Articular chondrocyte of knee joint (primary cell): ENCODE measurements around the gene WDR12. TPM values are rescaled to one million over a fixed set of nuclear protein-coding genes. Genes with fewer than 3 reads are reported as not detected.

ENCODE experiments used
- total RNA-seq: library from RNA; depleted of rRNA; stranded (reverse); fragments of >200 nt; gene quantifications from 2 replicates; pipeline ENCODE4 v1.2.3, GENCODE V29; 2012

The WDR12 gene
- 19.6 and 26.9 TPM in 2 replicates for total RNA-seq

DNA sequence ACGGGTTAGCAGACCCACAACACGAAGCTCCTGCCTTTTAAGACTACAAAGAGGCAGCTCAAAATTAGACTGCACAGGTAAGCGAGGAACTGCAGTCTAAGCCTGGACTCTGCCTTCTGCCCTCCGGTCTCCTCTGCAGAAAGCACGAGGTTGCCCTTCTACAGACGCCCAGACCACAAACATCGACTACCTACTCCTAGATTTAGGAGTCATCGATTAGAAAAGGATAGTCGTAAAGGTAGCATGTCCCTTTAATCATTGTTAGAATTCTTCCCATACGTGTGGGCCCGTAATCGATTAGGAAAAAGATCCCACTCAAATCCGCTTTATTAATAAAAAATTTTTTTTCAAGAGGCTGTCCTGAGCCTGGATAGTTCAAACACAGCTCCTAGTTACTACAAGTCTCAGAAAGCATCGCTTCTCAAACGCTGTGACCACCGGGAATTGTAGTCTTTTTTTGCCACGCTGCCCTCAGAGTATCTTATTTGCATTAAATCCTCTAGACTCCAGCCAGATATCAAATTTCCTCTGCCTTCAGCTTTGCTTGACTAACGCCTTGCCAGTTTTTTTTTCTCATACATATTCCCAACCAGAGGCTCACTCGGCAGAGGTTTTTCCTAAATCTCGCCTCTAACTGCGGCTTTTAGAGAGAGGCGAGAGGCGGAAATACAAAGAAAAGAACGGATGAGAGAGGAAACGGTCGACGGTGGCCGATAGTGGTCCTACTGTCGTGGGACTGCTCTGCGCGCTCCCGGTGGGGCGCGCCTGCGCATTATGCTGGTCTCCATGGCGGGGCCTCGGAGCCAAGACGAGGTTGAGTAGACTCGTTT is at the start of gene WDR12, which contains the start of gene CARF:
Gene WDR12, minus strand, starts transcription at position 162 of the 830 bp plus-strand sequence. CDS start 197 bp downstream, outside the sequence.
Gene CARF, plus strand, starts transcription at position 764 of the 830 bp plus-strand sequence. CDS start 29,628 bp downstream, outside the sequence.

DNA sequence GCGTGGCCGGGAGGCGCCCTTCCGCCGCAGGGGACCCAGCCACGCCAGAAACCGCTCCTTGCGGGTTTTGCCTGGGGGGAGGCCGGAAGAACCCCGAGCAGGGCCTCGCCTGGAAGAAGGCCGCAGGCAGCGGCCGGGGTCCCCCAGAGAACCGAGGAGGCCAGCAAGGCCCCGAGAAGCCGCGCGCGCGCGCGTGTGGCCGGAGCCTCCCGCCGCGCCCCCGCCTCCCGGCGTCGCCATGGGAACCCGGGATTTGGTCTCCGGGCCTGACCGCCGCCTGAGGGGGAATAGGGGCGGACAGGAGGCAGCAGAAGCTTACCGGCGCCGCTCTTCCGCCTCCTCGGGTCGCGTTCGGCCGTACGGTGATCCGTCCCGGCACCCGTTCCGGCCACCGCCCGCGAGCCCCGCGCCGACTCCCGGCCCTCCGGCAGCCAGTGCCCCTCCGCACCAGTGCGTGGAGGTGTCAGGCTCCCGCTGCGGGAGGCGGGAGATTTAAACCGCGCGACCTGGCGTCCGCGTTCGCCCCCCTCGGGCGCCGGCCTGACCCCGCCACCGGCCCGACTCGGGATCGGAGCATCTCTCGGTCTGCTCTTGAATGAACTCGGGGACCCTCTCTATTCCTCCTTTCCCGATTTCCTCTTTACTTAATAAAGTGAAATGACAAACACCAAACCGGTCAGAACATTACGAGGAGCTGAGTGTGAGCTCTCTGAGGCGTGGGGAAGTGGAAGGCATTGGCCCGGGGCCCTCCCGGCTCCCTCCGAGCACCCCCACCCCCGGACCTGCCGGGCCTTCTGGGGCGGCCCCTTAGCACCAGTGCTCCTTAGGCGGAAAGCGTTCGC is 40.0 kb downstream of the WDR12 start, which contains the start of gene ICA1L:
Gene ICA1L, minus strand, starts transcription at position 467 of the 842 bp plus-strand sequence. CDS start 42,757 bp downstream, outside the sequence.

Other genes starting within 250 kb of the WDR12 start
- gene ICA1L, start 39.9 kb downstream of the WDR12 start, total RNA-seq, result 11.5 and 12.5 TPM in 2 replicates
- gene CARF, start 602 bp upstream of the WDR12 start, total RNA-seq, result 15.4 and 15.5 TPM in 2 replicates
- 56.4 and 77.3 TPM in 2 replicates for gene NBEAL1, start 103.2 kb upstream of the WDR12 start, total RNA-seq